T follicular helper cell (primary cell): ENCODE results near the gene PPP6R3.
"Not testable (repeated sequence)": the region's sequence is repeated elsewhere in the genome, so short reads cannot be mapped to it uniquely, and the experiment has no call there.

Source experiments
- DNase-seq: peaks from one replicate; pipeline ENCODE4 v3.0.0-alpha.2; 2020; ENCODE audit warnings: low read depth

PPP6R3 gene

GRCh38 chr11:68457216-68457897 lies 3.2 kb upstream of the PPP6R3 start:
- no peak for DNase-seq

- no peak for DNase-seq
These were observed 2.7 kb upstream of the PPP6R3 start for GRCh38 chr11:68457898-68458249.

GRCh38 chr11:68458340-68458739 lies 2.2 kb upstream of the PPP6R3 start:
- not testable (repeated sequence) for DNase-seq

- DNase-seq: peak; percentile 92
These were observed 439 bp upstream of the PPP6R3 start for GRCh38 chr11:68459886-68460740.

GRCh38 chr11:68461575-68461917 lies 994 bp downstream of the PPP6R3 start:
- no peak for DNase-seq

- no peak for DNase-seq
These were observed 3.2 kb downstream of the PPP6R3 start for GRCh38 chr11:68463714-68464113.

GRCh38 chr11:68467201-68467834 lies 6.8 kb downstream of the PPP6R3 start:
- DNase-seq: no peak

- no peak for DNase-seq
These were observed 7.8 kb downstream of the PPP6R3 start for GRCh38 chr11:68468217-68468828.

GRCh38 chr11:68469122-68469521 lies 8.6 kb downstream of the PPP6R3 start:
- no peak for DNase-seq

GRCh38 chr11:68469642-68470041 lies 9.1 kb downstream of the PPP6R3 start:
- DNase-seq: no peak

- no peak for DNase-seq
These were observed 9.8 kb downstream of the PPP6R3 start for GRCh38 chr11:68470304-68470811.

- DNase-seq: no peak
These were observed 11.1 kb downstream of the PPP6R3 start for GRCh38 chr11:68471360-68472340.

- DNase-seq: no peak
These were observed 12.2 kb downstream of the PPP6R3 start for GRCh38 chr11:68472778-68473177.

GRCh38 chr11:68473693-68474092 lies 13.1 kb downstream of the PPP6R3 start:
- DNase-seq: no peak

GRCh38 chr11:68475626-68476025 lies 15.1 kb downstream of the PPP6R3 start:
- not testable (repeated sequence) for DNase-seq

GRCh38 chr11:68479390-68479789 lies 18.8 kb downstream of the PPP6R3 start:
- DNase-seq: no peak

GRCh38 chr11:68480193-68480592 lies 19.6 kb downstream of the PPP6R3 start:
- no peak for DNase-seq

GRCh38 chr11:68480852-68481510 lies 20.4 kb downstream of the PPP6R3 start:
- DNase-seq: no peak

- DNase-seq: no peak
These were observed 21.2 kb downstream of the PPP6R3 start for GRCh38 chr11:68481579-68482240.

- DNase-seq: no peak
These were observed 28.1 kb downstream of the PPP6R3 start for GRCh38 chr11:68488623-68489022.
